Spleen (tissue), 11 donors: ENCODE results near the gene DYRK1A. TPM values are rescaled to one million over a fixed set of nuclear protein-coding genes. Genes with fewer than 3 reads are reported as not detected.
A peak's percentile ranks its signal among the peaks of the same experiment; 100 is the strongest.

Experiments used
- DNase-seq: peaks from one replicate; pipeline ENCODE4 v3.0.0-alpha.2; 2020
- H3K27ac ChIP-seq, 8 donors: fragments of 200-600 bp; sonication (generic) in 7 of 8; 1 replicate in 4 of 8; 2 replicates in 4 of 8; pipeline versions ENCODE4 v1.5.0 to v1.8.0; 2016 to 2021; ENCODE audit warnings: inconsistent platforms in 4 of 8, mild to moderate bottlenecking in 4 of 8, moderate library complexity in 1 of 8
- H3K27me3 ChIP-seq, 7 donors: fragments of 200-600 bp; sonication (generic) in 6 of 7; replicated peaks in 1 of 7; 1 replicate in 4 of 7; 2 replicates in 3 of 7; pipeline versions ENCODE4 v1.5.0 to v1.8.0; 2016 to 2021; ENCODE audit warnings: inconsistent platforms in 3 of 7, mild to moderate bottlenecking in 1 of 7
- H3K36me3 ChIP-seq, 6 donors: fragments of 200-600 bp; sonication (generic) in 5 of 6; 1 replicate in 4 of 6; 2 replicates in 2 of 6; pipeline versions ENCODE4 v1.5.0 to v1.8.0; 2016 to 2021; ENCODE audit warnings: inconsistent platforms in 2 of 6
- H3K4me1 ChIP-seq, 6 donors: fragments of 200-600 bp; sonication (generic) in 5 of 6; 1 replicate in 3 of 6; 2 replicates in 3 of 6; pipeline versions ENCODE4 v1.5.0 to v1.8.0; 2016 to 2021; ENCODE audit warnings: inconsistent platforms in 3 of 6
- H3K4me3 ChIP-seq, 8 donors: fragments of 200-600 bp; sonication (generic) in 7 of 8; 1 replicate in 4 of 8; 2 replicates in 4 of 8; pipeline versions ENCODE4 v1.5.0 to v1.8.0; 2016 to 2021; ENCODE audit warnings: inconsistent platforms in 4 of 8, mild to moderate bottlenecking in 4 of 8, moderate library complexity in 2 of 8
- H3K9me3 ChIP-seq, 8 donors: fragments of 200-600 bp; sonication (generic) in 7 of 8; 1 replicate in 4 of 8; 2 replicates in 4 of 8; pipeline versions ENCODE4 v1.5.0 to v1.8.0; 2016 to 2021; ENCODE audit warnings: inconsistent platforms in 4 of 8
- POLR2A ChIP-seq, 3 donors: fragments of 450-650 bp; IDR thresholded peaks; one replicate each; pipeline ENCODE4 v1.5.1; 2017; ENCODE audit warnings: antibody characterized with exemption in 3 of 3, mild to moderate bottlenecking in 1 of 3
- POLR2AphosphoS5 ChIP-seq, 3 donors: sonication (generic); formaldehyde crosslinking; IDR thresholded peaks; one replicate each; pipeline ENCODE4 v1.5.1; 2017; ENCODE audit warnings: antibody characterized with exemption in 3 of 3
- WGBS, 5 donors: extraction: QIAGEN DNeasy Blood & Tissue Kit in 3 of 5; methylation state at CpG; one replicate each; pipeline versions ENCODE4 v1.1.5 to v1.1.7; 2013 to 2018; 5-methylcytosine and 5-hydroxymethylcytosine counted together
- intact Hi-C: fragments of 100-400 bp; cut with DNase I; formaldehyde crosslinking; loops from one replicate; pipeline ENCODE4 v1.15.0; 2023; ENCODE audit warnings: low total_unique reads
- polyA plus RNA-seq, 3 donors: library from polyadenylated mRNA; stranded (reverse); fragments of 200-250 nt; gene quantifications; one replicate each; pipeline ENCODE4 v1.2.1, GENCODE V29; 2013
- total RNA-seq, 7 donors: library from RNA; depleted of rRNA in 3 of 7; stranded (reverse); fragments of >200 nt in 3 of 7; fragmentation: NEBNext Ultra II Directional in 4 of 7; extraction: Animal tissue kit (Norgen Biotek cat#: 25700) in 4 of 7; gene quantifications; one replicate each; pipeline versions ENCODE4 v1.1.0 to v1.2.1, GENCODE V29; 2016 to 2021
- TF ChIP-seq, protein P1 (sequence below), 11 experiments: fragments of 200-600 bp in 7 of 11; fragments of 450-650 bp in 4 of 11; sonication (generic) in 4 of 11; IDR thresholded peaks in 8 of 11; conservative IDR thresholded peaks in 3 of 11; 1 replicate in 7 of 11; 2 replicates in 4 of 11; pipeline versions ENCODE4 v1.4.0 to v1.8.0; 2016 to 2021; ENCODE audit warnings: antibody characterized with exemption in 11 of 11, inconsistent platforms in 4 of 11, mild to moderate bottlenecking in 1 of 11
- donor health status: healthy with polysubstance abuse.
- donor health status: DM: no; HTN: no; CAD: no; lungs with moderate emphysema.
- donor health status: DM: no; HTN: no; CAD: no.
- donor health status: Bipolar disorder and iron deficiency.
- donor health status: healthy.
- donor health status: DM: no; HTN: no; CAD: no.
- donor health status: DM: yes; HTN: yes; CAD: no.

The DYRK1A gene
- total and polyA plus RNA-seq, 10 donors: 21.9 to 115 (median 95.1) TPM

- Histone ChIP-seq H3K27ac (peak overlapping the region; percentile 78 to 95 (median 94)), H3K9me3 (no peaks in the 10 kb centered on the region), H3K36me3 (no peaks in the 10 kb centered on the region), H3K4me3 (peak overlapping the region in 4 of 8 donors; percentile 81 to 86 (median 84)), H3K4me1 (peaks cover 6 to 31% (median 18%) of the 10 kb centered on the region in 6 donors), H3K27me3 (no peaks in the 10 kb centered on the region)
- DNase-seq: no peak
- intact Hi-C loops: loop anchor here (10.0 kb wide), 1 partner anchor 300 kb away; the partner anchor contains the start of gene VPS26C
- WGBS, 5 donors: 73 to 86% (median 79%) methylated on average over 12 of the region's 12 CpGs
- TF ChIP-seq POLR2A (IDR thresholded peaks at IDR 0.05) (no peak), POLR2AphosphoS5 (IDR thresholded peaks at IDR 0.05) (no peak)
- TF ChIP-seq, protein P1, sequence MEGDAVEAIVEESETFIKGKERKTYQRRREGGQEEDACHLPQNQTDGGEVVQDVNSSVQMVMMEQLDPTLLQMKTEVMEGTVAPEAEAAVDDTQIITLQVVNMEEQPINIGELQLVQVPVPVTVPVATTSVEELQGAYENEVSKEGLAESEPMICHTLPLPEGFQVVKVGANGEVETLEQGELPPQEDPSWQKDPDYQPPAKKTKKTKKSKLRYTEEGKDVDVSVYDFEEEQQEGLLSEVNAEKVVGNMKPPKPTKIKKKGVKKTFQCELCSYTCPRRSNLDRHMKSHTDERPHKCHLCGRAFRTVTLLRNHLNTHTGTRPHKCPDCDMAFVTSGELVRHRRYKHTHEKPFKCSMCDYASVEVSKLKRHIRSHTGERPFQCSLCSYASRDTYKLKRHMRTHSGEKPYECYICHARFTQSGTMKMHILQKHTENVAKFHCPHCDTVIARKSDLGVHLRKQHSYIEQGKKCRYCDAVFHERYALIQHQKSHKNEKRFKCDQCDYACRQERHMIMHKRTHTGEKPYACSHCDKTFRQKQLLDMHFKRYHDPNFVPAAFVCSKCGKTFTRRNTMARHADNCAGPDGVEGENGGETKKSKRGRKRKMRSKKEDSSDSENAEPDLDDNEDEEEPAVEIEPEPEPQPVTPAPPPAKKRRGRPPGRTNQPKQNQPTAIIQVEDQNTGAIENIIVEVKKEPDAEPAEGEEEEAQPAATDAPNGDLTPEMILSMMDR (IDR thresholded peaks at IDR 0.05 in 8 of 11, conservative IDR thresholded peaks at IDR 0.05 in 3 of 11): no peak
Observed at GRCh38 chr21:37564924-37565529, 198.5 kb downstream of the DYRK1A start.

DNA sequence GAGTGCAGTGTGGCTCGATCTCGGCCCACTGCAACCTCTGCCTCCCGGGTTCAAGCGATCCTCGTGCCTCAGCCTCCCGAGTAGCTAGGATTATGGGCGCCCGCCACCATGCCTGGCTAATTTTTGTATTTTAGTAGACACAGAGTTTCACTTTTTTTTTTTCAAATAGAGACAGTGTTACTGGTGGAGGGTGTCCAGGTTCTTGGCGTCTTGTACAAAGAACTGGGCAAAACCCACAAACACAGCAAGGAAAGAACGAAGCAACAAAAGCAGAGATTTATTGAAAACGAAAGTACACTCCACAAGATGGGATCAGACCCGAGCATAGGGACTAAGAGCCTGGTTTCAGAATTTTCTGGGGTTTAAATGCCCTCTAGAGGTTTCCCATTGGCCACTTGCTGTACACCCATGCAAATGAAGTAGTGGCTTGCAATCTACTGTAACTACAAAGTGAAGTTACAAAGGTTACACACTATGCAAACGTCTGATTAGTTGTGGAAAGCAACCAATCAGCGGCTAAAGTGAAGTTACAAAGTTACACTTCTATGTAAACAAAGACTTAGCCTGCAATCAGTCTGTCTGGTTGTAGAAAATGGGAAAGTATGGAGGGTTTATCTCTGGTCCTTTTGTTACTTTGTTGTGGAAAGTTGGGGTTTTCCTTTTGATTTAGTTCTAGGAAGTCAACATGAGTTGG is 199.1 kb downstream of the DYRK1A start:
- TF ChIP-seq POLR2AphosphoS5 (IDR thresholded peaks at IDR 0.05) (no peak), POLR2A (IDR thresholded peaks at IDR 0.05) (no peak)
- TF ChIP-seq, protein P1 (IDR thresholded peaks at IDR 0.05 in 8 of 11, conservative IDR thresholded peaks at IDR 0.05 in 3 of 11): no peak
- Histone ChIP-seq H3K9me3 (no peaks in the 10 kb centered on the region), H3K4me1 (peaks cover 6 to 31% (median 18%) of the 10 kb centered on the region in 6 donors), H3K27ac (no peak overlapping the region), H3K36me3 (no peaks in the 10 kb centered on the region), H3K27me3 (no peaks in the 10 kb centered on the region), H3K4me3 (no peak overlapping the region)
- no peak for DNase-seq
- WGBS, 5 donors: 73 to 82% (median 79%) methylated on average over 14 of the region's 14 CpGs
- intact Hi-C loops: loop anchor here (10.0 kb wide), 1 partner anchor 301 kb away; the partner anchor contains the start of gene VPS26C

GRCh38 chr21:37566790-37567615 is 200.4 kb downstream of the DYRK1A start:
- Histone ChIP-seq H3K36me3 (no peaks in the 10 kb centered on the region), H3K4me3 (no peak overlapping the region), H3K27me3 (no peaks in the 10 kb centered on the region), H3K27ac (no peak overlapping the region), H3K4me1 (peaks cover 6 to 31% (median 18%) of the 10 kb centered on the region in 6 donors), H3K9me3 (no peaks in the 10 kb centered on the region)
- TF ChIP-seq, protein P1 (IDR thresholded peaks at IDR 0.05 in 8 of 11, conservative IDR thresholded peaks at IDR 0.05 in 3 of 11): no peak
- TF ChIP-seq POLR2A (IDR thresholded peaks at IDR 0.05) (no peak), POLR2AphosphoS5 (IDR thresholded peaks at IDR 0.05) (no peak)
- 82 to 89% (median 86%) methylated on average over 14 of the region's 14 CpGs for WGBS, 5 donors
- DNase-seq: no peak
- intact Hi-C loops: loop anchor here (10.0 kb wide), 1 partner anchor 302 kb away; the partner anchor contains the start of gene VPS26C
